EH (cell line): ENCODE measurements around the gene KLRF1.
A peak's percentile ranks its signal among the peaks of the same experiment; 100 is the strongest.

Experiments used
- DNase-seq: peaks from one replicate; pipeline ENCODE4 v3.0.0-alpha.2; 2015; ENCODE audit warnings: low read depth

The KLRF1 gene

GRCh38 chr12:9809338-9809737 lies 17.9 kb upstream of the KLRF1 start:
- no peak for DNase-seq

GRCh38 chr12:9809866-9810265 lies 17.4 kb upstream of the KLRF1 start:
- DNase-seq = no peak

- DNase-seq = no peak
Observed at GRCh38 chr12:9810671-9811070, 16.6 kb upstream of the KLRF1 start.

- DNase-seq = no peak
Observed at GRCh38 chr12:9811621-9812020, 15.7 kb upstream of the KLRF1 start.

- DNase-seq = peak; percentile 45
Observed at GRCh38 chr12:9813821-9814798, 13.2 kb upstream of the KLRF1 start.

- no peak for DNase-seq
Observed at GRCh38 chr12:9820281-9820930, 6.9 kb upstream of the KLRF1 start.

GRCh38 chr12:9829483-9829882 lies 2.2 kb downstream of the KLRF1 start:
- no peak for DNase-seq

- DNase-seq = no peak
Observed at GRCh38 chr12:9829982-9830381, 2.7 kb downstream of the KLRF1 start.

GRCh38 chr12:9831720-9832119 lies 4.4 kb downstream of the KLRF1 start:
- DNase-seq = no peak

- no peak for DNase-seq
Observed at GRCh38 chr12:9843407-9843806, 16.1 kb downstream of the KLRF1 start.

- DNase-seq = no peak
Observed at GRCh38 chr12:9848899-9849298, 21.6 kb downstream of the KLRF1 start.

- DNase-seq = no peak
Observed at GRCh38 chr12:9851050-9851449, 23.8 kb downstream of the KLRF1 start.

GRCh38 chr12:9851927-9852326 lies 24.6 kb downstream of the KLRF1 start:
- no peak for DNase-seq

- DNase-seq = no peak
Observed at GRCh38 chr12:9856151-9856550, 28.9 kb downstream of the KLRF1 start.

GRCh38 chr12:9856894-9857293 lies 29.6 kb downstream of the KLRF1 start:
- no peak for DNase-seq

- no peak for DNase-seq
Observed at GRCh38 chr12:9858135-9858534, 30.9 kb downstream of the KLRF1 start.

- no peak for DNase-seq
Observed at GRCh38 chr12:9864913-9865675, 37.8 kb downstream of the KLRF1 start.

GRCh38 chr12:9866860-9867269 lies 39.6 kb downstream of the KLRF1 start:
- DNase-seq = no peak

GRCh38 chr12:9867531-9867930 lies 40.2 kb downstream of the KLRF1 start:
- no peak for DNase-seq

- no peak for DNase-seq
Observed at GRCh38 chr12:9868311-9868801, 41.1 kb downstream of the KLRF1 start.

GRCh38 chr12:9868951-9869306 lies 41.6 kb downstream of the KLRF1 start:
- no peak for DNase-seq
